ENCODE results near the gene VPS13C.

GRCh38 chr15:61834076-61834697 is 226.1 kb downstream of the VPS13C start:
- TF ChIP-seq CTCF (IDR thresholded peaks at IDR 0.05 in 4 of 5, conservative IDR thresholded peaks at IDR 0.05 in 1 of 5) (peak; percentile 71 to 96 (median 91)), POLR2A (IDR thresholded peaks at IDR 0.05) (no peak)
